Spleen (tissue), 7 donors: ENCODE data around the gene CBY3.

Experiments used
- CTCF ChIP-seq, 11 experiments: fragments of 200-600 bp in 7 of 11; fragments of 450-650 bp in 4 of 11; sonication (generic) in 4 of 11; IDR thresholded peaks in 8 of 11; conservative IDR thresholded peaks in 3 of 11; 1 replicate in 7 of 11; 2 replicates in 4 of 11; pipeline versions ENCODE4 v1.4.0 to v1.8.0; 2016 to 2021; ENCODE audit warnings: antibody characterized with exemption in 11 of 11, inconsistent platforms in 4 of 11, mild to moderate bottlenecking in 1 of 11
- POLR2A ChIP-seq, 3 donors: fragments of 450-650 bp; IDR thresholded peaks; one replicate each; pipeline ENCODE4 v1.5.1; 2017; ENCODE audit warnings: antibody characterized with exemption in 3 of 3, mild to moderate bottlenecking in 1 of 3
- donor health status: DM: no; HTN: no; CAD: no; lungs with moderate emphysema.
- donor health status: DM: no; HTN: no; CAD: no.
- donor health status: DM: no; HTN: no; CAD: no.

- TF ChIP-seq POLR2A (IDR thresholded peaks at IDR 0.05) (peak in 2 of 3 donors; percentile 80 to 85), CTCF (IDR thresholded peaks at IDR 0.05 in 8 of 11, conservative IDR thresholded peaks at IDR 0.05 in 3 of 11) (peak in 5 of 11 experiments; percentile 16 to 50 (median 41))
These were observed 17.4 kb upstream of the CBY3 start for GRCh38 chr5:179697993-179698934.
